SK-N-SH (cell line): ENCODE data around the gene SSRP1.

ENCODE experiments used
- EP300 ChIP-seq, 2 experiments: IDR thresholded peaks; 2 replicates each; pipeline versions ENCODE4 v1.4.0 to v1.6.1; 2012; ENCODE audit warnings: borderline replicate concordance in 1 of 2, low read depth in 1 of 2, low read length in 1 of 2
- POLR2AphosphoS5 ChIP-seq: IDR thresholded peaks from 2 replicates; pipeline ENCODE4 v1.6.1; 2012; ENCODE audit warnings: low read depth, low read length
- YY1 ChIP-seq: IDR thresholded peaks from 2 replicates; pipeline ENCODE4 v1.4.0; 2012; ENCODE audit warnings: low read depth, mild to moderate bottlenecking
- TF ChIP-seq, protein P1 (sequence below): fragments of 200-600 bp; sonication (generic); IDR thresholded peaks from 2 replicates; pipeline ENCODE4 v1.6.1; 2017; ENCODE audit warnings: antibody characterized with exemption, mild to moderate bottlenecking, moderate library complexity
- TF ChIP-seq, protein P2 (sequence below): fragments of 150-350 bp; IDR thresholded peaks from 2 replicates; pipeline ENCODE4 v1.6.1; 2017; ENCODE audit warnings: antibody characterized with exemption, low read length, low read depth, borderline replicate concordance
- TF ChIP-seq, protein P3 (sequence below): IDR thresholded peaks from 2 replicates; pipeline ENCODE4 v1.4.0; 2012; ENCODE audit warnings: low read depth, borderline replicate concordance

DNA sequence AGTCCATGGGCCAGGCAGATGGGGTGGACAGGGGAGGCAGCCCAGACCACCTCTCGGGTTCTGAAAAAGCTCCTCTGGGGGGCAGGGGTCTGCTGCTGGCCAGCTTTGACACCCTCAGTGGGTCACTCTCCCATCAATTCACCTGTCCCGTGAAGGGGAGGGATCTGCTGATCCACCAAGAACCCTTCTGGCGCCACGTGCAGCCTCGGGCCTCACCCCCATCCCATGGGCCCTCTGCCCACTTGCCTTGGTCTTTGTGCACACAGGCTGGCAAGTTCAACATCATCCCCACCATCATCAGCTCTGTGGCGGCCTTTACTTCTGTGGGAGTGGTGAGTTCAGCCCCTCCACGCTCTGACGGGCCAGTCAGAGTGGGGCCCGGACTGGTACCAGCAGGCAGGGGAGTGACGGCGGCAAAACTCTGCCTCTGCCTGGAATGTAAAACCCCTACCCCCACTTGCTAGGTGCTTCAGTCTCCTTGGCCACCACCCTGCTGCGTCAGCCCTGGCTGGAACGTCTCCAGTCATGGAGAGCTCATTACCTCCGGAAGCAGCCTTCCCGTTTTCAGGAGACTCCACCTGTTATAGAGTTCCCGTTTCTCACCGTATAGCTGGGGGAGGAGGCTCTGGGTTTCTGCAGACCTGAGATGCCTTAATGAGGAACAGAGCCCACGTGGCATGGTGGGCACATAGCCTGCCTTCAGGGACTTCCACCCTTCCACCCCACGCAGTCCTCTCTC is 32.6 kb upstream of the SSRP1 start:
- TF ChIP-seq, protein P1, sequence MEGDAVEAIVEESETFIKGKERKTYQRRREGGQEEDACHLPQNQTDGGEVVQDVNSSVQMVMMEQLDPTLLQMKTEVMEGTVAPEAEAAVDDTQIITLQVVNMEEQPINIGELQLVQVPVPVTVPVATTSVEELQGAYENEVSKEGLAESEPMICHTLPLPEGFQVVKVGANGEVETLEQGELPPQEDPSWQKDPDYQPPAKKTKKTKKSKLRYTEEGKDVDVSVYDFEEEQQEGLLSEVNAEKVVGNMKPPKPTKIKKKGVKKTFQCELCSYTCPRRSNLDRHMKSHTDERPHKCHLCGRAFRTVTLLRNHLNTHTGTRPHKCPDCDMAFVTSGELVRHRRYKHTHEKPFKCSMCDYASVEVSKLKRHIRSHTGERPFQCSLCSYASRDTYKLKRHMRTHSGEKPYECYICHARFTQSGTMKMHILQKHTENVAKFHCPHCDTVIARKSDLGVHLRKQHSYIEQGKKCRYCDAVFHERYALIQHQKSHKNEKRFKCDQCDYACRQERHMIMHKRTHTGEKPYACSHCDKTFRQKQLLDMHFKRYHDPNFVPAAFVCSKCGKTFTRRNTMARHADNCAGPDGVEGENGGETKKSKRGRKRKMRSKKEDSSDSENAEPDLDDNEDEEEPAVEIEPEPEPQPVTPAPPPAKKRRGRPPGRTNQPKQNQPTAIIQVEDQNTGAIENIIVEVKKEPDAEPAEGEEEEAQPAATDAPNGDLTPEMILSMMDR: no peak
- TF ChIP-seq EP300 (IDR thresholded peaks at IDR 0.05; ENCODE audit: borderline replicate concordance in 1 of 2, low read depth in 1 of 2, low read length in 1 of 2) (no peak), POLR2AphosphoS5 (no peak), YY1 (no peak)
- TF ChIP-seq, protein P2, sequence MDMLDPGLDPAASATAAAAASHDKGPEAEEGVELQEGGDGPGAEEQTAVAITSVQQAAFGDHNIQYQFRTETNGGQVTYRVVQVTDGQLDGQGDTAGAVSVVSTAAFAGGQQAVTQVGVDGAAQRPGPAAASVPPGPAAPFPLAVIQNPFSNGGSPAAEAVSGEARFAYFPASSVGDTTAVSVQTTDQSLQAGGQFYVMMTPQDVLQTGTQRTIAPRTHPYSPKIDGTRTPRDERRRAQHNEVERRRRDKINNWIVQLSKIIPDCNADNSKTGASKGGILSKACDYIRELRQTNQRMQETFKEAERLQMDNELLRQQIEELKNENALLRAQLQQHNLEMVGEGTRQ: no peak
- TF ChIP-seq, protein P3, sequence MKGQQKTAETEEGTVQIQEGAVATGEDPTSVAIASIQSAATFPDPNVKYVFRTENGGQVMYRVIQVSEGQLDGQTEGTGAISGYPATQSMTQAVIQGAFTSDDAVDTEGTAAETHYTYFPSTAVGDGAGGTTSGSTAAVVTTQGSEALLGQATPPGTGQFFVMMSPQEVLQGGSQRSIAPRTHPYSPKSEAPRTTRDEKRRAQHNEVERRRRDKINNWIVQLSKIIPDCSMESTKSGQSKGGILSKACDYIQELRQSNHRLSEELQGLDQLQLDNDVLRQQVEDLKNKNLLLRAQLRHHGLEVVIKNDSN: no peak
